NB4 (cell line): Measurements from ENCODE around the gene DDX51.
"Not testable (repeated sequence)": the region's sequence is repeated elsewhere in the genome, so short reads cannot be mapped to it uniquely, and the experiment has no call there.

ENCODE experiments used
- DNase-seq: peaks from one replicate; pipeline ENCODE4 v3.0.0; 2010; ENCODE audit warnings: low read depth
- H3K4me3 ChIP-seq: one replicate; pipeline ENCODE4 v1.5.1; 2011; ENCODE audit warnings: mild to moderate bottlenecking, low read depth, low read length, moderate library complexity
- CTCF ChIP-seq: IDR thresholded peaks from one replicate; pipeline ENCODE4 v1.5.1; 2012; ENCODE audit warnings: low read depth, low read length
- MAX ChIP-seq: IDR thresholded peaks from 2 replicates; pipeline ENCODE4 v1.6.1; 2011; ENCODE audit warnings: low read depth, low read length
- MYC ChIP-seq: IDR thresholded peaks from 2 replicates; pipeline ENCODE4 v1.6.1; 2011; ENCODE audit warnings: low read depth, low read length
- POLR2A ChIP-seq: IDR thresholded peaks from 2 replicates; pipeline ENCODE4 v1.6.1; 2011; ENCODE audit warnings: mild to moderate bottlenecking; ENCODE audit not compliant: insufficient read length; ENCODE audit errors: extremely low read depth

DDX51 gene

DNA sequence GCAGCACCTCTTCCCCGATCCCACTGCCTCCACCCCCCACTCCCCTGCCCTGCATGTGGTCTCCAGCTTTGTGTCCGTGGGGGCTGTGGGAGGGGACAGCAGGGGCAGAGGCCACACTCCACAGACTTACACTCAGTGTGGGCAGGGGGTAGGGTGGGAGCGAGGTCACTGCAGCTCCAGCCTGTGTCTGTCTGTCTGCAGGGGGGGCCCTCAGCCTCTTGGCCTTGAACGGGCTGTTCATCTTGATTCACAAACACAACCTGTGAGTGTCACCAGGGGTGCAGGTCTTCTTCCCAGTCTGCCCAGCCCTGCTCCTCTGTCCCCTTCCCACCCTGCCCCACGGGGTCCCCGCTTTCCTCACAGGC lies 6.6 kb upstream of the DDX51 start:
- no peak overlapping the region for H3K4me3 ChIP-seq
- TF ChIP-seq CTCF (no peak), MYC (no peak), MAX (no peak), POLR2A (no peak)
- DNase-seq: no peak

- not testable (repeated sequence) for DNase-seq, H3K4me3 ChIP-seq
Observed at GRCh38 chr12:132149526-132149925, 5.4 kb upstream of the DDX51 start.

- no peak for DNase-seq
- TF ChIP-seq CTCF: no peak
- TF ChIP-seq MYC: no peak
- no peak for TF ChIP-seq POLR2A
- TF ChIP-seq MAX: no peak
- H3K4me3 ChIP-seq: no peak overlapping the region
Observed at GRCh38 chr12:132148368-132149045, 4.4 kb upstream of the DDX51 start.

- TF ChIP-seq MAX (no peak), POLR2A (no peak), MYC (no peak), CTCF (no peak)
- H3K4me3 ChIP-seq: no peak overlapping the region
- no peak for DNase-seq
Observed at GRCh38 chr12:132147423-132148367, 3.6 kb upstream of the DDX51 start.

GRCh38 chr12:132146772-132147422 lies 2.8 kb upstream of the DDX51 start:
- DNase-seq: no peak
- TF ChIP-seq POLR2A (no peak), MYC (no peak), CTCF (no peak), MAX (no peak)
- no peak overlapping the region for H3K4me3 ChIP-seq

GRCh38 chr12:132146098-132146497 lies 2.0 kb upstream of the DDX51 start:
- no peak overlapping the region for H3K4me3 ChIP-seq
- DNase-seq: no peak
- no peak for TF ChIP-seq MAX
- TF ChIP-seq MYC: no peak
- no peak for TF ChIP-seq CTCF
- no peak for TF ChIP-seq POLR2A
